Uterus (tissue), 2 donors: ENCODE measurements around the gene KISS1.

Source experiments
- CTCF ChIP-seq, 4 experiments: fragments of 200-600 bp in 2 of 4; fragments of 450-650 bp in 2 of 4; sonication (generic) in 2 of 4; IDR thresholded peaks; one replicate each; pipeline ENCODE4 v1.5.1; 2016 to 2019; ENCODE audit warnings: antibody characterized with exemption in 4 of 4, mild to moderate bottlenecking in 2 of 4, moderate library complexity in 1 of 4
- POLR2A ChIP-seq, 2 donors: fragments of 450-650 bp; IDR thresholded peaks; one replicate each; pipeline ENCODE4 v1.6.1; 2016; ENCODE audit warnings: antibody characterized with exemption in 2 of 2, mild to moderate bottlenecking in 1 of 2, moderate library complexity in 1 of 2

DNA sequence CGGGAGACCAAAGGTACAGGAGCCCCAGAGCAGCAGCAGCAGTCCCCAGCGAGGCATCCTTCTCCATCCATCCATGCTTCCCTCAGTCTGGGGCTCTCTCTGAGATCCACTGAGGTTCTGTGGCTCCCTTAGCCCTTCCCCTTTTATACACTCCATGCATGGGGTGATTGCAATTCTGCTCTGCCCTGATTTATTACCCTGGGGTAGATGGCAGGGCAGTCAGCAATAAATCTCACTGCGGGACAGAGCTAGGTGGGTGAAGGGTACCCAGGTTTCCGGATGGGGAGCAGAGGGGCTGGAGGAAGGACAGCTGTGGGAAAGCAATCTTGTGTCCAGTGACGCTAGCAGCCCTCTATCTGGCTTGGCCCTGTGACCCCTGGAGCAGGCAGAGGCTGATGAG lies 30.1 kb downstream of the KISS1 start, which contains the start of gene REN:
- TF ChIP-seq CTCF (IDR thresholded peaks at IDR 0.05) = no peak
- no peak for TF ChIP-seq POLR2A (IDR thresholded peaks at IDR 0.05)
